SK-N-SH (cell line): ENCODE results near the gene ZNF865. TPM values are rescaled to one million over a fixed set of nuclear protein-coding genes. Genes with fewer than 3 reads are reported as not detected.

Experiments
- CTCF ChIA-PET: fragments of 300-600, 350-600 bp; formaldehyde crosslinking; extraction: SDS; loops from one replicate; lab custom pipeline; 2021; lab: Yijun Ruan, JAX
- POLR2A ChIA-PET: fragments of 350-600 bp; sonication (Branson Sonifier 250); formaldehyde crosslinking; extraction: SDS; loops from one replicate; lab custom pipeline; 2020; ENCODE audit warnings: antibody characterized with exemption, inconsistent platforms; lab: Yijun Ruan, JAX
- DNase-seq: peaks from one replicate; pipeline ENCODE4 v3.0.0; 2012
- H2AFZ ChIP-seq: fragments of 200-600 bp; sonication (generic); 2 replicates; pipeline ENCODE4 v1.8.1; 2016; ENCODE audit warnings: antibody characterized with exemption, mild to moderate bottlenecking, low read depth
- H3F3A ChIP-seq: fragments of 200-600 bp; sonication (generic); replicated peaks from 2 replicates; pipeline ENCODE3; 2016; ENCODE audit warnings: antibody characterized with exemption, mild to moderate bottlenecking; ENCODE audit not compliant: insufficient read depth
- H3K27ac ChIP-seq, 2 experiments: fragments of 200-500 bp in 1 of 2; fragments of 200-600 bp in 1 of 2; sonication (Bioruptor generic) in 1 of 2; sonication (generic), shearing (Covaris generic) in 1 of 2; 2 replicates each; pipeline versions ENCODE4 v1.5.1 to v1.6.1; 2014 to 2016; ENCODE audit warnings: low read depth in 2 of 2, inconsistent platforms in 1 of 2, low read length in 1 of 2, mild to moderate bottlenecking in 1 of 2, mixed read lengths in 1 of 2
- H3K27me3 ChIP-seq: fragments of 200-600 bp; sonication (generic), shearing (Covaris generic); 2 replicates; pipeline ENCODE4 v1.6.1; 2016; ENCODE audit warnings: mixed run types; ENCODE audit not compliant: insufficient read depth
- H3K36me3 ChIP-seq, 2 experiments: fragments of 200-500 bp in 1 of 2; fragments of 200-600 bp in 1 of 2; sonication (Bioruptor generic) in 1 of 2; sonication (generic) in 1 of 2; replicated peaks in 1 of 2; 2 replicates each; pipeline versions ENCODE3 to v1.5.1; 2014 to 2016; ENCODE audit warnings: low read length in 1 of 2, mild to moderate bottlenecking in 1 of 2; ENCODE audit not compliant: insufficient read depth in 2 of 2, control insufficient read depth in 1 of 2
- H3K4me1 ChIP-seq, 2 experiments: fragments of 200-500 bp in 1 of 2; fragments of 200-600 bp in 1 of 2; sonication (Bioruptor generic) in 1 of 2; sonication (generic), shearing (Covaris generic) in 1 of 2; 2 replicates each; pipeline versions ENCODE4 v1.5.1 to v1.6.1; 2014 to 2016; ENCODE audit warnings: low read depth in 1 of 2, low read length in 1 of 2, mixed run types in 1 of 2; ENCODE audit not compliant: insufficient read depth in 2 of 2, control insufficient read depth in 1 of 2
- H3K4me2 ChIP-seq: fragments of 200-600 bp; sonication (generic), shearing (Covaris generic); 2 replicates; pipeline ENCODE4 v1.6.1; 2017; ENCODE audit warnings: mixed run types
- H3K4me3 ChIP-seq, 2 experiments: fragments of 200-500 bp in 1 of 2; fragments of 200-600 bp in 1 of 2; sonication (Bioruptor generic) in 1 of 2; sonication (generic), shearing (Covaris generic) in 1 of 2; 2 replicates each; pipeline versions ENCODE4 v1.5.1 to v1.8.1; 2014 to 2016; ENCODE audit warnings: low read depth in 2 of 2, inconsistent platforms in 1 of 2, low read length in 1 of 2, mild to moderate bottlenecking in 1 of 2, mixed read lengths in 1 of 2, moderate library complexity in 1 of 2
- H3K79me2 ChIP-seq: fragments of 200-600 bp; sonication (generic); 2 replicates; pipeline ENCODE4 v1.8.1; 2017; ENCODE audit warnings: mild to moderate bottlenecking; ENCODE audit not compliant: insufficient read depth
- H3K9ac ChIP-seq: fragments of 200-600 bp; sonication (generic); 2 replicates; pipeline ENCODE4 v1.6.1; 2017; ENCODE audit warnings: mixed run types
- H3K9me2 ChIP-seq: fragments of 200-600 bp; sonication (generic); 2 replicates; pipeline ENCODE4 v1.6.1; 2017; ENCODE audit warnings: mixed run types
- H3K9me3 ChIP-seq: fragments of 200-600 bp; sonication (generic); 2 replicates; pipeline ENCODE4 v1.6.1; 2017; ENCODE audit warnings: mixed run types, mild to moderate bottlenecking, moderate library complexity
- H4K20me1 ChIP-seq: fragments of 200-600 bp; sonication (generic); 2 replicates; pipeline ENCODE4 v1.6.1; 2017; ENCODE audit warnings: mild to moderate bottlenecking, mixed run types; ENCODE audit not compliant: insufficient read depth
- CTCF ChIP-seq: fragments of 200-600 bp; sonication (generic); IDR thresholded peaks from 2 replicates; pipeline ENCODE4 v1.6.1; 2017; ENCODE audit warnings: antibody characterized with exemption, mild to moderate bottlenecking, moderate library complexity
- EP300 ChIP-seq, 2 experiments: IDR thresholded peaks; 2 replicates each; pipeline versions ENCODE4 v1.4.0 to v1.6.1; 2012; ENCODE audit warnings: borderline replicate concordance in 1 of 2, low read depth in 1 of 2, low read length in 1 of 2
- GABPA ChIP-seq: IDR thresholded peaks from 2 replicates; pipeline ENCODE4 v1.4.0; 2012; ENCODE audit warnings: low read depth, mild to moderate bottlenecking
- NRF1 ChIP-seq: IDR thresholded peaks from 2 replicates; pipeline ENCODE4 v1.6.1; 2012; ENCODE audit warnings: low read depth, mild to moderate bottlenecking, low read length
- WGBS: methylation state at CpG from one replicate; pipeline ENCODE4 v1.1.6; 2017; ENCODE audit warnings: low lambda C conversion rate; 5-methylcytosine and 5-hydroxymethylcytosine counted together
- polyA plus RNA-seq, 3 experiments: library from polyadenylated mRNA; depleted of rRNA; stranded (reverse); fragments of >200 nt; gene quantifications; 2 replicates each; pipeline ENCODE4 v1.2.3, GENCODE V29; 2012
- TF ChIP-seq, protein P1 (sequence below): IDR thresholded peaks from 2 replicates; pipeline ENCODE4 v1.4.0; 2012; ENCODE audit warnings: low read depth

ZNF865 gene
- polyA plus RNA-seq, 1 of the 3 experiments (the other 2 are of a cell fraction), result 5.0 TPM

GRCh38 chr19:55656552-55656951, 51.1 kb downstream of the ZNF865 start:
- Histone ChIP-seq H3K4me3 (peak overlapping the region; percentile 92 to 96), H3K9me3 (no peaks in the 10 kb centered on the region), H2AFZ (no peak overlapping the region), H3K9me2 (no peaks in the 10 kb centered on the region), H3F3A (peaks cover 5% of the 10 kb centered on the region), H3K4me1 (peaks cover 14 to 27% of the 10 kb centered on the region in 2 experiments; a peak in 3 of 4 replicates), H3K9ac (peak overlapping the region; percentile 99), H3K27ac (peak overlapping the region; percentile 99; a peak in 3 of 4 replicates), H3K27me3 (no peaks in the 10 kb centered on the region), H3K79me2 (peaks cover 66% of the 10 kb centered on the region), H3K4me2 (peak overlapping the region; percentile 99), H3K36me3 (peaks cover 20 to 32% of the 10 kb centered on the region in 2 experiments), H4K20me1 (peaks cover 59% of the 10 kb centered on the region)
- POLR2A ChIA-PET, result no interaction called here
- CTCF ChIA-PET, result interaction anchor here (1.0 to 4.7 kb wide), 4 partner anchors 13 to 24 kb away, joined by 4 to 34 read pairs (median 14); no protein-coding TSS in a partner anchor
- TF ChIP-seq NRF1, result no peak
- TF ChIP-seq, protein P1, sequence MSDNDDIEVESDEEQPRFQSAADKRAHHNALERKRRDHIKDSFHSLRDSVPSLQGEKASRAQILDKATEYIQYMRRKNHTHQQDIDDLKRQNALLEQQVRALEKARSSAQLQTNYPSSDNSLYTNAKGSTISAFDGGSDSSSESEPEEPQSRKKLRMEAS, result 0 out of 2 replicates have a peak, but pooled peaks have one; percentile 12
- WGBS, result 34% methylated on average over 7 of the region's 7 CpGs
- no peak for DNase-seq

DNA sequence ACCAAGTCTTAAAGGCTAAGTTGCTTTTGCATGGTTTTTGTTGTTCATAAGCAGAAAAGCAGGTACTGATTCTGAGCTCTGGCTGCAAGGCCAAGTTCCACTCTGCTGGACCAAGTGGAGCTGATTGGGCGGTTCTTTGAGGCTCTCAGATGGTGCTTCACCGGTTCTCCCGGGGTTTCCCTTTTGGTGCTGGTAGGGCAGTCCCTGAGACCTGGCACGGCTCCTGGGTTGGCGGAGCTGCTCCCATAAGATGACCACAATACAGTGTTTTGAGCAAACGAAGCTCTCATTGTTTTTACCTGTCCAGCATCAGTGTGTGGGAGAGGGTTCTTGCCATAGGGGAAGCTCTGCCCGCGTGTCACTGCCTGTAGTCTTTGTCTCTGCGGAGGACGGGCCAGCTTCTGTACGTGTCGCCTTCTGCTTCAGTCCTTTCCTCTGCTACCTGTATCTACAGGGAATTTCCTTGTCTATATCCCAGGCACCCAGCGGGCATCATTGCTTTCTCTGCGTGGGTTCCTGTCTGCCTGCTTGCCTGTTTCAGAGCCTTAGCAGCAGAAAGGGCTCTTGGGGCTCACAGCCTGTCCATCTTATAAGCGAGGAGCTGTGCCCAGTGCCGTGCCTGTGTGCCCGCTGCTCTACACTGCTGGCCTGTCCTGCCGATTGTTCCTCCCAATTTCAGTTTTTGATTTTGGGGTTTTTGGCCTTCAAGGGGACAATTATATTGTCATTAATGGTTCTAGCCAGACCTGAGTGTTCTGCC, 51.7 kb downstream of the ZNF865 start:
- Histone ChIP-seq H3K79me2 (peaks cover 71% of the 10 kb centered on the region), H3K36me3 (peaks cover 20 to 36% of the 10 kb centered on the region in 2 experiments), H4K20me1 (peaks cover 59% of the 10 kb centered on the region), H2AFZ (no peak overlapping the region), H3K4me1 (peaks cover 14 to 27% of the 10 kb centered on the region in 2 experiments; a peak in 3 of 4 replicates), H3K27me3 (no peaks in the 10 kb centered on the region), H3K4me3 (peak overlapping the region; percentile 92 to 96), H3K27ac (peak overlapping the region; percentile 10 to 99; a peak in 2 of 4 replicates), H3K9ac (peak overlapping the region; percentile 99), H3K9me2 (no peaks in the 10 kb centered on the region), H3F3A (peaks cover 5% of the 10 kb centered on the region), H3K4me2 (peak overlapping the region; percentile 99), H3K9me3 (no peaks in the 10 kb centered on the region)
- ChIA-PET POLR2A (interaction anchor here (0.9 kb wide), 1 partner anchor 14 kb away, joined by 3 read pairs; no protein-coding TSS in a partner anchor), CTCF (interaction anchor here (1.0 to 4.7 kb wide), 4 partner anchors 12 to 24 kb away, joined by 4 to 34 read pairs (median 14); no protein-coding TSS in a partner anchor)
- no peak for DNase-seq
- TF ChIP-seq CTCF, result no peak
- no peak for TF ChIP-seq GABPA
- TF ChIP-seq EP300 (IDR thresholded peaks at IDR 0.05; ENCODE audit: borderline replicate concordance in 1 of 2, low read depth in 1 of 2, low read length in 1 of 2), result no peak
- no peak for TF ChIP-seq NRF1
- WGBS, result 26% methylated on average over 11 of the region's 18 CpGs
